Ovary (tissue), 9 donors: Measurements from ENCODE around the gene SCN4A. TPM values are rescaled to one million over a fixed set of nuclear protein-coding genes. Genes with fewer than 3 reads are reported as not detected.

Experiments
- DNase-seq, 5 donors: peaks; one replicate each; pipeline ENCODE4 v3.0.0-alpha.2; 2019 to 2020
- H3K27ac ChIP-seq, 2 donors: fragments of 200-600 bp; one replicate each; pipeline versions ENCODE4 v1.5.1 to v1.8.0; 2019 to 2022
- H3K27me3 ChIP-seq: fragments of 200-600 bp; one replicate; pipeline ENCODE4 v1.8.0; 2022
- H3K36me3 ChIP-seq: fragments of 200-600 bp; sonication (generic); one replicate; pipeline ENCODE4 v1.5.1; 2019
- H3K4me1 ChIP-seq: one replicate; pipeline ENCODE4 v1.8.1; 2013; ENCODE audit warnings: mild to moderate bottlenecking, moderate library complexity; ENCODE audit not compliant: insufficient read depth
- H3K4me3 ChIP-seq: fragments of 200-600 bp; sonication (generic); one replicate; pipeline ENCODE4 v1.5.1; 2017
- H3K9me3 ChIP-seq, 2 donors: fragments of 200-600 bp in 1 of 2; sonication (generic) in 1 of 2; one replicate each; pipeline versions ENCODE4 v1.5.1 to v1.8.1; 2013 to 2019; ENCODE audit warnings: mild to moderate bottlenecking in 1 of 2, moderate library complexity in 1 of 2
- EP300 ChIP-seq: sonication (generic); formaldehyde crosslinking; IDR thresholded peaks from one replicate; pipeline ENCODE4 v1.6.1; 2017; ENCODE audit warnings: antibody characterized with exemption
- POLR2A ChIP-seq: fragments of 450-650 bp; IDR thresholded peaks from one replicate; pipeline ENCODE4 v1.6.1; 2017; ENCODE audit warnings: antibody characterized with exemption, mild to moderate bottlenecking, moderate library complexity
- WGBS, 3 donors: extraction: QIAGEN DNeasy Blood & Tissue Kit in 1 of 3; methylation state at CpG; one replicate each; pipeline versions ENCODE4 v1.1.5 to v1.1.7; 2013 to 2017; 5-methylcytosine and 5-hydroxymethylcytosine counted together
- intact Hi-C, 4 donors: fragments of 100-400 bp; cut with DNase I; formaldehyde crosslinking; loops; one replicate each; pipeline versions ENCODE4 v1.11.0 to v1.15.1; 2022 to 2023
- polyA plus RNA-seq, 2 donors: library from polyadenylated mRNA; stranded (reverse); fragments of 200-250 nt in 1 of 2; fragments of 350-450 nt in 1 of 2; fragmentation: Illumina TruSeq in 1 of 2; extraction: RNeasy Lipid Tissue Mini Kit (QIAGEN cat#74804) in 1 of 2; gene quantifications; one replicate each; pipeline ENCODE4 v1.2.3, GENCODE V29; 2013 to 2014
- total RNA-seq, 7 donors: library from RNA; depleted of rRNA in 2 of 7; stranded (reverse); fragments of >200 nt in 2 of 7; fragmentation: NEBNext Ultra II Directional in 3 of 7; extraction: Animal tissue kit (Norgen Biotek cat#: 25700) in 3 of 7; gene quantifications; one replicate each; pipeline versions ENCODE4 v1.1.0 to v1.2.4, GENCODE V29; 2016 to 2023
- TF ChIP-seq, protein P1 (sequence below), 3 donors: fragments of 450-650 bp in 2 of 3; fragments of 200-600 bp in 1 of 3; IDR thresholded peaks; one replicate each; pipeline versions ENCODE4 v1.5.1 to v1.8.0; 2016 to 2022; ENCODE audit warnings: antibody characterized with exemption in 3 of 3, mild to moderate bottlenecking in 1 of 3
- donor health status: DM: no; HTN: no; CAD: no; lungs with moderate emphysema.
- donor health status: DM: no; HTN: no; CAD: no.
- donor health status: Bipolar disorder and iron deficiency.
- donor health status: DM: yes; HTN: yes; CAD: no.
- donor health status: DM: no; HTN: no; CAD: no.
- donor health status: DM: yes; HTN: yes; CAD: no.

The SCN4A gene
- total and polyA plus RNA-seq, 9 donors: 0.27 to 2.5 (median 0.62) TPM; not detected in 1

DNA sequence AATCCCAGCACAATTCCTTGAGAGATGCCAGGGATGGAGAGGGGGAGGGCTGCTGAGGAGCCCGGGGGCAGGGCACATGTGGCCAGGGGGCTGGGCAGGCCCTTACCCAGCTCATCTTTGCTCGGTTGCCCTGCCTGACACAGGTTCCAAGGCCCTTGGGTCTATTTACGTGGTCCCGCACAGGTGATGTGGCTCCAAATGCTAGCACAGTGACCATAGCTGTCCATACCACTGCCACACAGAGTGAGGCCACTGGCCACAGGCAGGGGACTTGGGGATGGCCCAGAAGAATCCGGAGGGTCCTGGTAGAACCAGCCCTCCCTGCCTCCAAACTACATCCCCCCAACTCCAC, 15.4 kb upstream of the SCN4A start:
- no peaks in the 10 kb centered on the region for H3K27me3 ChIP-seq
- peaks cover 9% of the 10 kb centered on the region for H3K4me1 ChIP-seq
- TF ChIP-seq POLR2A (no peak), EP300 (no peak)
- TF ChIP-seq, protein P1, sequence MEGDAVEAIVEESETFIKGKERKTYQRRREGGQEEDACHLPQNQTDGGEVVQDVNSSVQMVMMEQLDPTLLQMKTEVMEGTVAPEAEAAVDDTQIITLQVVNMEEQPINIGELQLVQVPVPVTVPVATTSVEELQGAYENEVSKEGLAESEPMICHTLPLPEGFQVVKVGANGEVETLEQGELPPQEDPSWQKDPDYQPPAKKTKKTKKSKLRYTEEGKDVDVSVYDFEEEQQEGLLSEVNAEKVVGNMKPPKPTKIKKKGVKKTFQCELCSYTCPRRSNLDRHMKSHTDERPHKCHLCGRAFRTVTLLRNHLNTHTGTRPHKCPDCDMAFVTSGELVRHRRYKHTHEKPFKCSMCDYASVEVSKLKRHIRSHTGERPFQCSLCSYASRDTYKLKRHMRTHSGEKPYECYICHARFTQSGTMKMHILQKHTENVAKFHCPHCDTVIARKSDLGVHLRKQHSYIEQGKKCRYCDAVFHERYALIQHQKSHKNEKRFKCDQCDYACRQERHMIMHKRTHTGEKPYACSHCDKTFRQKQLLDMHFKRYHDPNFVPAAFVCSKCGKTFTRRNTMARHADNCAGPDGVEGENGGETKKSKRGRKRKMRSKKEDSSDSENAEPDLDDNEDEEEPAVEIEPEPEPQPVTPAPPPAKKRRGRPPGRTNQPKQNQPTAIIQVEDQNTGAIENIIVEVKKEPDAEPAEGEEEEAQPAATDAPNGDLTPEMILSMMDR (IDR thresholded peaks at IDR 0.05): no peak
- H3K36me3 ChIP-seq: no peaks in the 10 kb centered on the region
- no peaks in the 10 kb centered on the region for H3K9me3 ChIP-seq
- DNase-seq: no peak
- H3K27ac ChIP-seq: no peak overlapping the region
- no peak overlapping the region for H3K4me3 ChIP-seq
- intact Hi-C loops: no loop called here
- 93 to 96% (median 94%) methylated on average over 5 of the region's 5 CpGs for WGBS, 3 donors

DNA sequence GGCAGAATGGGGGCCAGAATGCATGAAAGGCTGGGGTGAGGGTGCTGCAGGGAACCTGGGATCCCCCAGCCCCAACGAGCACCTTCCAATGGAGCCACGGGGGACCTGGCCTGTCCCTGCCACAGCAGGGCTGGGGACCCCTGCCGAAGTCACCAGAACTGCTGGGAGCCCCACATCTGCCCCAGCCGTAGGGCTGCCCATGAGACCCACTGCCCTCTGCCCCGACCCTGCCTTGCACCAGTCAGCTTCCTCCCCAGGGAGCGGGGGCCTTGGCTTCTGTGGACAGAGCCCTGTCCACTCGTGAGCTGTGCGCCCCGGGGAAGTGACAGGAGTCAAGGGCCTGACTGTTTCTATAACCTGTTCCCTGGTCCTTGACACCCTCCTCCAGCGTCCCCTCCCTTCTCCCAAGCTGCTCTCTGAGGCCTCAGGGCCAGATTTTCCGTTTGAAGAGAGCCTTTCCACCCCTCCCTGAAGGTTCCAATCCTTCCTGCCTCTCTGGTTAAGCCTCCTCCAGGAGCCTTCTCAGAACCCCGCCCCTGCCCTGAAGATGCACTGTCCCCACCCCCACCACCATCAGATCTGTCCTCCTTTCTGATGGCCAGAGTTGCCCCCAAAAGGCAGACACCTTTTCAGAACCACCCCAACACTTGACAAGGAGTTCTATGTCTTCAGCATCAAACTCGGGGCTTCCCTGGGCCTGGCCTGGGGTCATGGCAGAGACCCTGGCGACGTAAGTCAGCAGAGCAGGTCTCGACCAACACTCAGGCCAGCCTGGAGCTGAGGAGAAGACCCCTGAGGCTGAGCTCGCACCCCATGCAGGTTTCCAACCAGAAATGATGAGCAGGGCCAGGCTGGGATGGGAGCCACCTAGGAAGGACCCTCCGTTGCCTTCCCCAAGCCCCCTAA, 14.8 kb upstream of the SCN4A start:
- Histone ChIP-seq H3K36me3 (no peaks in the 10 kb centered on the region), H3K9me3 (no peaks in the 10 kb centered on the region), H3K27me3 (no peaks in the 10 kb centered on the region), H3K27ac (no peak overlapping the region), H3K4me3 (no peak overlapping the region), H3K4me1 (peaks cover 9% of the 10 kb centered on the region)
- intact Hi-C loops: no loop called here
- no peak for DNase-seq
- 75 to 83% (median 79%) methylated on average over 18 of the region's 18 CpGs for WGBS, 3 donors
- TF ChIP-seq EP300 (no peak), POLR2A (no peak)
- TF ChIP-seq, protein P1 (IDR thresholded peaks at IDR 0.05): no peak

DNA sequence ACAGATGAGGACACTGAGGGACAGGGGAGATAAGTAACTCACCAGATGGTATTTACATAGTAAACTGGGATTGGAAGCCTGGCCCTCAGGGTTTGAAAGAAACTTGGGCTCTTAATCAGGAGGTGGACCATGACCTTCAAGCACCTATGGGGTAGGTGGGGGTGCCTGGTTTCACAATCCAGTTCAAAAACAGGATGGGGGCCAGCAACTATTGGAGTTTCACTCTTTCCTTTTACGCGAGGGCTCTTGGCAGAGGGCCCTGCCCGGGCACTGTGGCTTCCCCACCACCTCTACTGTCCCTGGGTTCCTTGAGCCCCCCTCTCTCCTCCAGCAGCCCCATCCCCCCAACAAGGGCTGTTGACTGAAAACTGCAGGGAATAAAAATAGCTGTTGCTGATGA, 14.1 kb upstream of the SCN4A start:
- Histone ChIP-seq H3K4me3 (no peak overlapping the region), H3K4me1 (peaks cover 9% of the 10 kb centered on the region), H3K27ac (no peak overlapping the region), H3K36me3 (no peaks in the 10 kb centered on the region), H3K9me3 (no peaks in the 10 kb centered on the region), H3K27me3 (no peaks in the 10 kb centered on the region)
- TF ChIP-seq EP300 (no peak), POLR2A (no peak)
- TF ChIP-seq, protein P1 (IDR thresholded peaks at IDR 0.05): no peak
- intact Hi-C loops: no loop called here
- 48 to 64% (median 64%) methylated on average over 3 of the region's 3 CpGs for WGBS, 3 donors
- no peak for DNase-seq

DNA sequence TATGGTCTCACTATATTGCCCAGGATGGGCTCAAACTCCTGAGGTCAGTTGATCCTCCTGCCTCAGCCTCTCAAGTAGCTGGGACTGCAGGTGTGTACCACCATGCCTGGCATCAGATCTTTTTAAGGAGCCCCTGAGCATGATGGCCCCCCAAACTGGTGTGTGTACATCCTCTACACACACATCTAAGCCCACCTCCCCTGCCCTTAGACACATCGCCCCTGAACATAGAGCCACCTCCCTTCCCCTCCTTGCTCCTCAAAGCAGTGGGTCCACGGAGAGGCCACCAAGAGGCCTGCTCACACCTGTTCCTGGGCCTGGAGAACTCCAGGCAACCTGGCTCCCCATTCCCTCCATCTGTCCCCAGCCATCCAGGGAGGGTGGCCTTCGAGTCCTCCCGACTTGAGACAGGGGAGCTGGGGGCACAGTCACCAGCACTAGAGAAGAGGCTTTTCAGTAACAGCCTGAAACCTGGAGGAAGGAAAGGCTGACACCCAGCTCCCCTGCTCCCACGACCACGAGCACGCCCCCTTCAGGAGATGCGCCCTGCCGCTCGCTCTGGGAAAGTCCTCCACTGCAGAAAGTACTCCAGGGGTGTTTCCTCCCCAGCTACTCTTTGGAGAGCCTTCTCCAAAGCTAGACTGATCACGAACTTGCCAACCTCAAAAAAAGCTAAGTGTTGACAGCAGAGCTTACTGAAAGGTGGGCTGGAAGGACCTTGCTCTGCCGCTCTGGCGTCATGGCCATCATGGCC, 12.8 kb upstream of the SCN4A start:
- Histone ChIP-seq H3K4me3 (no peak overlapping the region), H3K27ac (no peak overlapping the region), H3K36me3 (no peaks in the 10 kb centered on the region), H3K27me3 (no peaks in the 10 kb centered on the region), H3K4me1 (peaks cover 11% of the 10 kb centered on the region), H3K9me3 (no peaks in the 10 kb centered on the region)
- TF ChIP-seq EP300 (no peak), POLR2A (no peak)
- TF ChIP-seq, protein P1 (IDR thresholded peaks at IDR 0.05): no peak
- no peak for DNase-seq
- intact Hi-C loops: no loop called here
- WGBS, 3 donors: 90 to 93% (median 91%) methylated on average over 13 of the region's 13 CpGs
